Fibroblast of lung (primary cell): Measurements from ENCODE around the gene TLCD3B. TPM values are rescaled to one million over a fixed set of nuclear protein-coding genes. Genes with fewer than 3 reads are reported as not detected.

Experiments
- DNase-seq, 2 donors: peaks; one replicate each; pipeline versions ENCODE4 v3.0.0 to v3.0.0-alpha.2; 2010; ENCODE audit warnings: low read depth in 2 of 2
- H2AFZ ChIP-seq: 2 replicates; pipeline ENCODE4 v1.5.1; 2012; ENCODE audit warnings: low read length, control low read depth, inconsistent platforms
- H3K27ac ChIP-seq: 2 replicates; pipeline ENCODE4 v1.5.1; 2011; ENCODE audit warnings: low read length, control low read depth; ENCODE audit not compliant: insufficient read depth
- H3K27me3 ChIP-seq: 2 replicates; pipeline ENCODE4 v1.5.1; 2011; ENCODE audit warnings: mild to moderate bottlenecking, low read length; ENCODE audit not compliant: control insufficient read depth, insufficient read depth
- H3K36me3 ChIP-seq: 2 replicates; pipeline ENCODE4 v1.5.1; 2011; ENCODE audit warnings: low read length; ENCODE audit not compliant: control insufficient read depth, insufficient read depth
- H3K4me1 ChIP-seq: 2 replicates; pipeline ENCODE4 v1.5.1; 2011; ENCODE audit warnings: low read length; ENCODE audit not compliant: control insufficient read depth, insufficient read depth; ENCODE audit errors: extremely low read depth
- H3K4me2 ChIP-seq: 2 replicates; pipeline ENCODE4 v1.5.1; 2011; ENCODE audit warnings: low read length, control low read depth; ENCODE audit not compliant: insufficient read depth; ENCODE audit errors: extremely low read depth
- H3K4me3 ChIP-seq, 4 experiments: fragments of 200-600 bp in 1 of 4; sonication (generic) in 1 of 4; replicated peaks in 1 of 4; 2 replicates each; pipeline ENCODE4 v1.5.1; 2011 to 2016; ENCODE audit warnings: low read length in 4 of 4, low read depth in 3 of 4, mild to moderate bottlenecking in 3 of 4, control low read depth in 2 of 4, inconsistent platforms in 1 of 4, mixed read lengths in 1 of 4; ENCODE audit not compliant: insufficient read depth in 1 of 4; ENCODE audit errors: control extremely low read depth in 1 of 4
- H3K79me2 ChIP-seq: 2 replicates; pipeline ENCODE4 v1.5.1; 2012; ENCODE audit warnings: mild to moderate bottlenecking, low read length, inconsistent platforms; ENCODE audit not compliant: control insufficient read depth, insufficient read depth
- H3K9ac ChIP-seq: 2 replicates; pipeline ENCODE4 v1.5.1; 2011; ENCODE audit warnings: mild to moderate bottlenecking, low read length, control low read depth; ENCODE audit not compliant: insufficient read depth
- H3K9me3 ChIP-seq: 2 replicates; pipeline ENCODE4 v1.5.1; 2012; ENCODE audit warnings: low read depth, low read length; ENCODE audit not compliant: control insufficient read depth, insufficient read depth
- H4K20me1 ChIP-seq: 2 replicates; pipeline ENCODE4 v1.5.1; 2011; ENCODE audit warnings: low read length; ENCODE audit not compliant: control insufficient read depth, insufficient read depth; ENCODE audit errors: extremely low read depth
- CTCF ChIP-seq, 2 donors: IDR thresholded peaks in 1 of 2; conservative IDR thresholded peaks in 1 of 2; 1 replicate in 1 of 2; 2 replicates in 1 of 2; pipeline ENCODE4 v1.5.1; 2011 to 2012; ENCODE audit warnings: low read length in 2 of 2, control low read depth in 1 of 2, inconsistent platforms in 1 of 2, low read depth in 1 of 2, mild to moderate bottlenecking in 1 of 2
- EZH2 ChIP-seq: IDR thresholded peaks from 2 replicates; pipeline ENCODE4 v1.5.1; 2012; ENCODE audit warnings: low read length, control low read depth, mild to moderate bottlenecking; ENCODE audit errors: missing control alignments
- polyA plus RNA-seq, 2 donors: library from polyadenylated mRNA; depleted of rRNA in 1 of 2; stranded (reverse) in 1 of 2; unstranded in 1 of 2; fragments of >200 nt; gene quantifications; 2 replicates each; pipeline ENCODE4 v1.2.1, GENCODE V29; 2011 to 2012; ENCODE audit warnings: missing spikeins in 1 of 2
- total RNA-seq: library from RNA; depleted of rRNA; stranded (reverse); fragments of >200 nt; gene quantifications from 2 replicates; pipeline ENCODE4 v1.2.1, GENCODE V29; 2014

TLCD3B gene
- total and polyA plus RNA-seq, 2 donors (not counting 1 experiment from before 2014, with no cell fraction given): not detected

GRCh38 chr16:30000735-30001631 lies 30.1 kb downstream of the TLCD3B start:
- H3K4me2 ChIP-seq: no peak overlapping the region
- H3K4me3 ChIP-seq: no peak overlapping the region
- TF ChIP-seq CTCF (conservative IDR thresholded peaks at IDR 0.05 in 1 of 2, IDR thresholded peaks at IDR 0.05 in 1 of 2; ENCODE audit: low read depth in 1 of 2, low read length in 2 of 2) (peak in 1 of 2 donors; percentile 10), EZH2 (no peak)
- peaks cover 8% of the 10 kb centered on the region for H3K36me3 ChIP-seq
- H3K4me1 ChIP-seq: peaks cover 4% of the 10 kb centered on the region
- H3K9me3 ChIP-seq: no peaks in the 10 kb centered on the region
- no peak overlapping the region for H3K9ac ChIP-seq
- H3K27me3 ChIP-seq: no peaks in the 10 kb centered on the region
- no peaks in the 10 kb centered on the region for H4K20me1 ChIP-seq
- DNase-seq: no peak
- no peak overlapping the region for H3K27ac ChIP-seq
- H3K79me2 ChIP-seq: peaks cover 6% of the 10 kb centered on the region
- H2AFZ ChIP-seq: no peak overlapping the region

GRCh38 chr16:29999605-30000004 lies 31.5 kb downstream of the TLCD3B start:
- Histone ChIP-seq H3K9me3 (no peaks in the 10 kb centered on the region), H3K36me3 (peaks cover 7% of the 10 kb centered on the region)
- TF ChIP-seq CTCF (conservative IDR thresholded peaks at IDR 0.05 in 1 of 2, IDR thresholded peaks at IDR 0.05 in 1 of 2; ENCODE audit: low read depth in 1 of 2, low read length in 2 of 2): no peak
- no peak for TF ChIP-seq EZH2

GRCh38 chr16:29996766-29997250 lies 34.3 kb downstream of the TLCD3B start:
- Histone ChIP-seq H3K27ac (peak overlapping the region; percentile 97), H3K36me3 (peaks cover 13% of the 10 kb centered on the region), H3K27me3 (no peaks in the 10 kb centered on the region), H3K79me2 (peaks cover 6% of the 10 kb centered on the region), H3K9me3 (no peaks in the 10 kb centered on the region), H3K9ac (peak overlapping the region; percentile 83), H3K4me2 (peak overlapping the region; percentile 98), H2AFZ (peak overlapping the region; percentile 77), H3K4me3 (peak overlapping the region; percentile 74 to 97 (median 93)), H3K4me1 (peaks cover 14% of the 10 kb centered on the region), H4K20me1 (no peaks in the 10 kb centered on the region)
- TF ChIP-seq EZH2 (no peak), CTCF (conservative IDR thresholded peaks at IDR 0.05 in 1 of 2, IDR thresholded peaks at IDR 0.05 in 1 of 2; ENCODE audit: low read depth in 1 of 2, low read length in 2 of 2) (no peak)
- no peak for DNase-seq

More at GRCh38 chr16:29999605-30000004, 31.5 kb downstream of the TLCD3B start:
- Histone ChIP-seq H3K79me2 (peaks cover 6% of the 10 kb centered on the region), H3K4me1 (peaks cover 11% of the 10 kb centered on the region), H3K27me3 (no peaks in the 10 kb centered on the region), H3K4me3 (no peak overlapping the region), H4K20me1 (no peaks in the 10 kb centered on the region), H2AFZ (no peak overlapping the region), H3K9ac (no peak overlapping the region), H3K4me2 (no peak overlapping the region), H3K27ac (no peak overlapping the region)
- no peak for DNase-seq
